Smooth muscle cell (in vitro differentiated cells): ENCODE data around the gene RIMBP2. TPM values are rescaled to one million over a fixed set of nuclear protein-coding genes. Genes with fewer than 3 reads are reported as not detected.

Experiments used
- DNase-seq: peaks from one replicate; lab custom pipeline; 2025; ENCODE audit not compliant: unreplicated experiment; lab: John Stamatoyannopoulos, UW
- H2AFZ ChIP-seq: fragments of 200-600 bp; sonication (generic); 2 replicates; pipeline ENCODE4 v1.6.0; 2016; ENCODE audit warnings: antibody characterized with exemption, low read depth, mild to moderate bottlenecking
- H3F3A ChIP-seq: fragments of 200-600 bp; sonication (generic); 2 replicates; pipeline ENCODE4 v1.6.0; 2017; ENCODE audit warnings: antibody characterized with exemption, low read depth
- H3K27ac ChIP-seq: fragments of 200-600 bp; sonication (generic); 2 replicates; pipeline ENCODE4 v1.5.1; 2016; ENCODE audit warnings: low read depth, mild to moderate bottlenecking
- H3K27me3 ChIP-seq: fragments of 200-600 bp; sonication (generic); 2 replicates; pipeline ENCODE4 v1.6.1; 2016; ENCODE audit warnings: low read depth, mild to moderate bottlenecking
- H3K36me3 ChIP-seq: fragments of 200-600 bp; sonication (generic); 2 replicates; pipeline ENCODE4 v1.5.1; 2016; ENCODE audit warnings: low read depth
- H3K4me1 ChIP-seq: fragments of 200-600 bp; sonication (generic); 2 replicates; pipeline ENCODE4 v1.5.1; 2016; ENCODE audit warnings: low read depth
- H3K4me2 ChIP-seq: fragments of 200-600 bp; sonication (generic); 2 replicates; pipeline ENCODE4 v1.6.0; 2016; ENCODE audit warnings: mild to moderate bottlenecking
- H3K4me3 ChIP-seq: fragments of 200-600 bp; sonication (generic); 2 replicates; pipeline ENCODE4 v1.5.1; 2016; ENCODE audit warnings: mild to moderate bottlenecking
- H3K79me2 ChIP-seq: fragments of 200-600 bp; sonication (generic); 2 replicates; pipeline ENCODE4 v1.6.0; 2016; ENCODE audit warnings: low read depth, mild to moderate bottlenecking
- H3K9ac ChIP-seq: fragments of 200-600 bp; sonication (generic); 2 replicates; pipeline ENCODE4 v1.6.0; 2016; ENCODE audit warnings: low read depth
- H3K9me3 ChIP-seq: fragments of 200-600 bp; sonication (generic); replicated peaks from 2 replicates; pipeline ENCODE4 v1.5.1; 2016; ENCODE audit warnings: low read depth
- H4K20me1 ChIP-seq: fragments of 200-600 bp; sonication (generic); 2 replicates; pipeline ENCODE4 v1.6.0; 2016; ENCODE audit warnings: low read depth
- WGBS: methylation state at CpG from one replicate; pipeline ENCODE4 v1.1.7; 2016; ENCODE audit warnings: low lambda C conversion rate; 5-methylcytosine and 5-hydroxymethylcytosine counted together
- polyA plus RNA-seq: library from polyadenylated mRNA; unstranded; fragments of >200 nt; fragmentation: Nextera tagmentation; extraction: Ambion mirVana; gene quantifications from 2 replicates; pipeline ENCODE4 v1.2.1, GENCODE V29; 2016
- total RNA-seq: library from RNA; depleted of rRNA; stranded (reverse); fragments of >200 nt; gene quantifications from 2 replicates; pipeline ENCODE4 v1.2.3, GENCODE V29; 2014
- TF ChIP-seq, protein P1 (sequence below): fragments of 200-600 bp; sonication (generic); IDR thresholded peaks from 2 replicates; pipeline ENCODE4 v1.5.1; 2017; ENCODE audit warnings: borderline replicate concordance, mild to moderate bottlenecking, antibody characterized with exemption; ENCODE audit not compliant: insufficient read depth, poor library complexity, severe bottlenecking

The RIMBP2 gene
- total and polyA plus RNA-seq, 2 experiments from 2014 or later = 2.3 TPM; not detected in 1

DNA sequence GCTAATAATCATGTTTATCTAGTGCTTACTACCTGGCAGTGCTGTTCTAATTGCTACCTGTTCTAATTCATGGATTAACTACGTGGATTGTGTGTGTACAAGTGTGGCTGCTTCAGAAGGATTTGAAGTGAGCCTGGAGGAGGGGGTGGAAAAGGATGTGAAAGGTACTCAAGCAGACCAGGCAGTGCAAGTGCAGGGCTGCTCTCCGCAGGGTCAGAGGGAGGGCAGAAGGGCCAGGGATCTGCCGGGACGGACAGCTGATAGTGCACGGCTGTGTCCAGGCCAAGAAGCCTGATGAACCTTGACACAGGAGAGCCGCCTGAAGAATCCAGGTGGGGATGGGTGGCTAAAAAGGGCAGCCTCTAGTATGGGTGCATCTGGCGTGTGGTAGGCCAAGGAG lies 349.9 kb downstream of the RIMBP2 start:
- no peak overlapping the region for H3K4me2 ChIP-seq
- 95% methylated on average over 7 of the region's 7 CpGs for WGBS
- TF ChIP-seq, protein P1, sequence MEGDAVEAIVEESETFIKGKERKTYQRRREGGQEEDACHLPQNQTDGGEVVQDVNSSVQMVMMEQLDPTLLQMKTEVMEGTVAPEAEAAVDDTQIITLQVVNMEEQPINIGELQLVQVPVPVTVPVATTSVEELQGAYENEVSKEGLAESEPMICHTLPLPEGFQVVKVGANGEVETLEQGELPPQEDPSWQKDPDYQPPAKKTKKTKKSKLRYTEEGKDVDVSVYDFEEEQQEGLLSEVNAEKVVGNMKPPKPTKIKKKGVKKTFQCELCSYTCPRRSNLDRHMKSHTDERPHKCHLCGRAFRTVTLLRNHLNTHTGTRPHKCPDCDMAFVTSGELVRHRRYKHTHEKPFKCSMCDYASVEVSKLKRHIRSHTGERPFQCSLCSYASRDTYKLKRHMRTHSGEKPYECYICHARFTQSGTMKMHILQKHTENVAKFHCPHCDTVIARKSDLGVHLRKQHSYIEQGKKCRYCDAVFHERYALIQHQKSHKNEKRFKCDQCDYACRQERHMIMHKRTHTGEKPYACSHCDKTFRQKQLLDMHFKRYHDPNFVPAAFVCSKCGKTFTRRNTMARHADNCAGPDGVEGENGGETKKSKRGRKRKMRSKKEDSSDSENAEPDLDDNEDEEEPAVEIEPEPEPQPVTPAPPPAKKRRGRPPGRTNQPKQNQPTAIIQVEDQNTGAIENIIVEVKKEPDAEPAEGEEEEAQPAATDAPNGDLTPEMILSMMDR = no peak
- no peaks in the 10 kb centered on the region for H3K79me2 ChIP-seq
- no peak overlapping the region for H2AFZ ChIP-seq
- H3K4me1 ChIP-seq = no peaks in the 10 kb centered on the region
- peaks cover 6% of the 10 kb centered on the region for H3K27me3 ChIP-seq
- H4K20me1 ChIP-seq = no peaks in the 10 kb centered on the region
- H3K4me3 ChIP-seq = no peak overlapping the region
- H3K36me3 ChIP-seq = no peaks in the 10 kb centered on the region
- H3K27ac ChIP-seq = no peak overlapping the region
- no peak overlapping the region for H3K9ac ChIP-seq
- DNase-seq = no peak
- no peaks in the 10 kb centered on the region for H3F3A ChIP-seq
- no peaks in the 10 kb centered on the region for H3K9me3 ChIP-seq

GRCh38 chr12:130364578-130364977 lies 351.5 kb downstream of the RIMBP2 start:
- DNase-seq = no peak
- H3K4me1 ChIP-seq = no peaks in the 10 kb centered on the region
- no peaks in the 10 kb centered on the region for H3K79me2 ChIP-seq
- no peaks in the 10 kb centered on the region for H3K36me3 ChIP-seq
- H3F3A ChIP-seq = no peaks in the 10 kb centered on the region
- TF ChIP-seq, protein P1 = no peak
- no peak overlapping the region for H3K4me2 ChIP-seq
- H3K9me3 ChIP-seq = no peaks in the 10 kb centered on the region
- WGBS = 86% methylated on average over 2 of the region's 2 CpGs
- H3K27ac ChIP-seq = no peak overlapping the region
- H4K20me1 ChIP-seq = no peaks in the 10 kb centered on the region
- H2AFZ ChIP-seq = no peak overlapping the region
- H3K9ac ChIP-seq = no peak overlapping the region
- H3K27me3 ChIP-seq = no peaks in the 10 kb centered on the region
- no peak overlapping the region for H3K4me3 ChIP-seq

GRCh38 chr12:130362060-130362459 lies 354.0 kb downstream of the RIMBP2 start:
- DNase-seq = no peak
- H3K4me3 ChIP-seq = no peak overlapping the region
- no peak overlapping the region for H3K9ac ChIP-seq
- WGBS = 90% methylated on average over 5 of the region's 5 CpGs
- H3K36me3 ChIP-seq = no peaks in the 10 kb centered on the region
- no peaks in the 10 kb centered on the region for H3K79me2 ChIP-seq
- H3K4me1 ChIP-seq = no peaks in the 10 kb centered on the region
- TF ChIP-seq, protein P1 = no peak
- H3F3A ChIP-seq = no peaks in the 10 kb centered on the region
- no peak overlapping the region for H3K4me2 ChIP-seq
- no peaks in the 10 kb centered on the region for H3K27me3 ChIP-seq
- H2AFZ ChIP-seq = no peak overlapping the region
- no peak overlapping the region for H3K27ac ChIP-seq
- no peaks in the 10 kb centered on the region for H3K9me3 ChIP-seq
- no peaks in the 10 kb centered on the region for H4K20me1 ChIP-seq

GRCh38 chr12:130357729-130358330 lies 358.3 kb downstream of the RIMBP2 start:
- 66% methylated on average over 14 of the region's 14 CpGs for WGBS
- Histone ChIP-seq H3F3A (no peaks in the 10 kb centered on the region), H3K79me2 (no peaks in the 10 kb centered on the region), H3K9me3 (no peaks in the 10 kb centered on the region), H3K27me3 (peaks cover 10% of the 10 kb centered on the region), H3K4me1 (no peaks in the 10 kb centered on the region), H3K27ac (no peak overlapping the region), H4K20me1 (no peaks in the 10 kb centered on the region), H3K36me3 (no peaks in the 10 kb centered on the region), H3K9ac (no peak overlapping the region), H2AFZ (no peak overlapping the region), H3K4me3 (no peak overlapping the region), H3K4me2 (no peak overlapping the region)
- TF ChIP-seq, protein P1 = no peak
- DNase-seq = no peak
